MG63 (cell line): ENCODE results near the gene IPCEF1. TPM values are rescaled to one million over a fixed set of nuclear protein-coding genes. Genes with fewer than 3 reads are reported as not detected.

Experiments used
- DNase-seq: peaks from one replicate; pipeline ENCODE4 v3.0.0-alpha.2; 2020
- H3K27me3 ChIP-seq: fragments of 250-450 bp; sonication (Bioruptor Pico); 2 replicates; pipeline ENCODE4 v1.5.1; 2020; ENCODE audit warnings: mild to moderate bottlenecking, moderate library complexity
- H3K36me3 ChIP-seq: fragments of 250-450 bp; sonication (Bioruptor Pico); 2 replicates; pipeline ENCODE4 v1.5.1; 2020; ENCODE audit warnings: mild to moderate bottlenecking, moderate library complexity
- H3K4me3 ChIP-seq: fragments of 250-450 bp; sonication (Bioruptor Pico); 2 replicates; pipeline ENCODE4 v1.5.1; 2020; ENCODE audit warnings: mild to moderate bottlenecking, moderate library complexity
- H3K9me3 ChIP-seq: fragments of 250-450 bp; sonication (Bioruptor Pico); 2 replicates; pipeline ENCODE4 v1.5.1; 2020; ENCODE audit warnings: mild to moderate bottlenecking, moderate library complexity
- total RNA-seq: library from RNA; depleted of rRNA; stranded (reverse); fragments of >200 nt; shearing (Covaris generic); gene quantifications from 2 replicates; pipeline ENCODE4 v1.2.3, GENCODE V29; 2014; ENCODE audit warnings: low replicate concordance

Gene IPCEF1
- total RNA-seq, 1 experiment from 2014 or later: not detected

- no peaks in the 10 kb centered on the region for H3K9me3 ChIP-seq
- H3K27me3 ChIP-seq: no peaks in the 10 kb centered on the region
- no peak for DNase-seq
- no peak overlapping the region for H3K4me3 ChIP-seq
- H3K36me3 ChIP-seq: no peaks in the 10 kb centered on the region
Measured at GRCh38 chr6:154230910-154231595, 125.5 kb downstream of the IPCEF1 start.

GRCh38 chr6:154230393-154230792, 126.2 kb downstream of the IPCEF1 start:
- Histone ChIP-seq H3K36me3 (no peaks in the 10 kb centered on the region), H3K4me3 (no peak overlapping the region), H3K9me3 (no peaks in the 10 kb centered on the region), H3K27me3 (no peaks in the 10 kb centered on the region)
- DNase-seq: no peak

- H3K4me3 ChIP-seq: 0 out of 2 replicates have a peak overlapping the region, but pooled peaks have one; percentile 7
- H3K27me3 ChIP-seq: no peaks in the 10 kb centered on the region
- DNase-seq: no peak
- no peaks in the 10 kb centered on the region for H3K9me3 ChIP-seq
- H3K36me3 ChIP-seq: no peaks in the 10 kb centered on the region
Measured at GRCh38 chr6:154229786-154230185, 126.8 kb downstream of the IPCEF1 start.

GRCh38 chr6:154228521-154228905, 128.1 kb downstream of the IPCEF1 start:
- H3K4me3 ChIP-seq: no peak overlapping the region
- H3K9me3 ChIP-seq: no peaks in the 10 kb centered on the region
- H3K36me3 ChIP-seq: no peaks in the 10 kb centered on the region
- no peak for DNase-seq
- no peaks in the 10 kb centered on the region for H3K27me3 ChIP-seq

- no peak overlapping the region for H3K4me3 ChIP-seq
- DNase-seq: no peak
- no peaks in the 10 kb centered on the region for H3K27me3 ChIP-seq
- H3K9me3 ChIP-seq: no peaks in the 10 kb centered on the region
- no peaks in the 10 kb centered on the region for H3K36me3 ChIP-seq
Measured at GRCh38 chr6:154227862-154228520, 128.6 kb downstream of the IPCEF1 start.

GRCh38 chr6:154226461-154226860, 130.1 kb downstream of the IPCEF1 start:
- Histone ChIP-seq H3K4me3 (no peak overlapping the region), H3K27me3 (no peaks in the 10 kb centered on the region), H3K9me3 (no peaks in the 10 kb centered on the region), H3K36me3 (no peaks in the 10 kb centered on the region)
- no peak for DNase-seq

- Histone ChIP-seq H3K36me3 (no peaks in the 10 kb centered on the region), H3K4me3 (no peak overlapping the region), H3K9me3 (no peaks in the 10 kb centered on the region), H3K27me3 (no peaks in the 10 kb centered on the region)
- DNase-seq: no peak
Measured at GRCh38 chr6:154223296-154223695, 133.3 kb downstream of the IPCEF1 start.

- Histone ChIP-seq H3K4me3 (no peak overlapping the region), H3K36me3 (no peaks in the 10 kb centered on the region), H3K9me3 (no peaks in the 10 kb centered on the region), H3K27me3 (no peaks in the 10 kb centered on the region)
- DNase-seq: no peak
Measured at GRCh38 chr6:154222716-154223115, 133.9 kb downstream of the IPCEF1 start.

GRCh38 chr6:154219250-154219649, 137.4 kb downstream of the IPCEF1 start:
- no peak for DNase-seq
- Histone ChIP-seq H3K36me3 (no peaks in the 10 kb centered on the region), H3K27me3 (no peaks in the 10 kb centered on the region), H3K9me3 (no peaks in the 10 kb centered on the region), H3K4me3 (no peak overlapping the region)

GRCh38 chr6:154218787-154219186, 137.8 kb downstream of the IPCEF1 start:
- Histone ChIP-seq H3K36me3 (no peaks in the 10 kb centered on the region), H3K27me3 (no peaks in the 10 kb centered on the region), H3K9me3 (no peaks in the 10 kb centered on the region), H3K4me3 (no peak overlapping the region)
- no peak for DNase-seq

- no peak for DNase-seq
- H3K36me3 ChIP-seq: no peaks in the 10 kb centered on the region
- no peaks in the 10 kb centered on the region for H3K9me3 ChIP-seq
Measured at GRCh38 chr6:154218301-154218700, 138.3 kb downstream of the IPCEF1 start.

GRCh38 chr6:154213782-154214181, 142.8 kb downstream of the IPCEF1 start:
- no peak for DNase-seq
- Histone ChIP-seq H3K9me3 (no peaks in the 10 kb centered on the region), H3K27me3 (no peaks in the 10 kb centered on the region), H3K4me3 (no peak overlapping the region), H3K36me3 (no peaks in the 10 kb centered on the region)

More at GRCh38 chr6:154218301-154218700, 138.3 kb downstream of the IPCEF1 start:
- H3K4me3 ChIP-seq: no peak overlapping the region
- no peaks in the 10 kb centered on the region for H3K27me3 ChIP-seq

GRCh38 chr6:154210678-154211077, 145.9 kb downstream of the IPCEF1 start:
- Histone ChIP-seq H3K27me3 (no peaks in the 10 kb centered on the region), H3K9me3 (no peaks in the 10 kb centered on the region), H3K4me3 (no peak overlapping the region), H3K36me3 (no peaks in the 10 kb centered on the region)
- DNase-seq: no peak

GRCh38 chr6:154209555-154209954, 147.0 kb downstream of the IPCEF1 start:
- no peaks in the 10 kb centered on the region for H3K9me3 ChIP-seq
- no peaks in the 10 kb centered on the region for H3K27me3 ChIP-seq
- no peak for DNase-seq
- no peaks in the 10 kb centered on the region for H3K36me3 ChIP-seq
- no peak overlapping the region for H3K4me3 ChIP-seq

- Histone ChIP-seq H3K4me3 (no peak overlapping the region), H3K36me3 (no peaks in the 10 kb centered on the region), H3K9me3 (no peaks in the 10 kb centered on the region), H3K27me3 (no peaks in the 10 kb centered on the region)
- no peak for DNase-seq
Measured at GRCh38 chr6:154206996-154207395, 149.6 kb downstream of the IPCEF1 start.

GRCh38 chr6:154206141-154206540, 150.5 kb downstream of the IPCEF1 start:
- Histone ChIP-seq H3K36me3 (no peaks in the 10 kb centered on the region), H3K9me3 (no peaks in the 10 kb centered on the region), H3K4me3 (no peak overlapping the region), H3K27me3 (no peaks in the 10 kb centered on the region)
- DNase-seq: no peak

- Histone ChIP-seq H3K4me3 (no peak overlapping the region), H3K27me3 (no peaks in the 10 kb centered on the region), H3K36me3 (no peaks in the 10 kb centered on the region), H3K9me3 (no peaks in the 10 kb centered on the region)
- DNase-seq: no peak
Measured at GRCh38 chr6:154202958-154203357, 153.6 kb downstream of the IPCEF1 start.

- no peak overlapping the region for H3K4me3 ChIP-seq
- DNase-seq: no peak
- H3K36me3 ChIP-seq: no peaks in the 10 kb centered on the region
- H3K27me3 ChIP-seq: no peaks in the 10 kb centered on the region
- no peaks in the 10 kb centered on the region for H3K9me3 ChIP-seq
Measured at GRCh38 chr6:154202339-154202738, 154.3 kb downstream of the IPCEF1 start.
